ENCODE data around the gene SLC44A4.

SLC44A4 gene

GRCh38 chr6:31884528-31885035 is 5.8 kb upstream of the SLC44A4 start:
- ChIA-PET CTCF (no interaction called here), POLR2A (interaction anchor here (1.8 kb wide), 1 partner anchor 13 kb away, joined by 5 read pairs; the partner anchor contains the start of gene EHMT2)
- no peak for TF ChIP-seq FOXM1 (IDR thresholded peaks at IDR 0.05; ENCODE audit: borderline replicate concordance)
- TF ChIP-seq PKNOX1 (IDR thresholded peaks at IDR 0.05), result no peak
- no peak for TF ChIP-seq CTBP1 (IDR thresholded peaks at IDR 0.05; ENCODE audit: borderline replicate concordance)
- no peak for TF ChIP-seq LEF1 (IDR thresholded peaks at IDR 0.05; ENCODE audit: borderline replicate concordance)
- TF ChIP-seq ELF4 (IDR thresholded peaks at IDR 0.05), result no peak
- TF ChIP-seq TARDBP (IDR thresholded peaks at IDR 0.05), result no peak
- TF ChIP-seq FOXA1 (IDR thresholded peaks at IDR 0.05), result no peak
- TF ChIP-seq ARNT (IDR thresholded peaks at IDR 0.05), result no peak
- TF ChIP-seq NFRKB (IDR thresholded peaks at IDR 0.05), result no peak
- no peak for TF ChIP-seq L3MBTL2 (conservative IDR thresholded peaks at IDR 0.05)
- TF ChIP-seq BHLHE40 (IDR thresholded peaks at IDR 0.05; ENCODE audit: borderline replicate concordance), result no peak
- TF ChIP-seq ZNF384 (IDR thresholded peaks at IDR 0.05), result no peak
- TF ChIP-seq SUZ12 (IDR thresholded peaks at IDR 0.05), result no peak
- no peak for TF ChIP-seq FOXK2 (IDR thresholded peaks at IDR 0.05)
- TF ChIP-seq SP1 (IDR thresholded peaks at IDR 0.05), result no peak
- no peak for TF ChIP-seq HDGF (IDR thresholded peaks at IDR 0.05; ENCODE audit: borderline replicate concordance)

GRCh38 chr6:31883676-31884075 is 4.9 kb upstream of the SLC44A4 start:
- TF ChIP-seq NFRKB (IDR thresholded peaks at IDR 0.05) (no peak), FOXK2 (IDR thresholded peaks at IDR 0.05) (no peak), PKNOX1 (IDR thresholded peaks at IDR 0.05) (no peak)
- ChIA-PET POLR2A (no interaction called here), CTCF (interaction anchor here (0.6 kb wide), 2 partner anchors 15 to 333 kb away, joined by 3 read pairs; no protein-coding TSS in a partner anchor)
- no peak for DNase-seq (ENCODE audit: extremely low spot score)

More at GRCh38 chr6:31884528-31885035, 5.8 kb upstream of the SLC44A4 start:
- no peak for DNase-seq (ENCODE audit: extremely low spot score)

DNA sequence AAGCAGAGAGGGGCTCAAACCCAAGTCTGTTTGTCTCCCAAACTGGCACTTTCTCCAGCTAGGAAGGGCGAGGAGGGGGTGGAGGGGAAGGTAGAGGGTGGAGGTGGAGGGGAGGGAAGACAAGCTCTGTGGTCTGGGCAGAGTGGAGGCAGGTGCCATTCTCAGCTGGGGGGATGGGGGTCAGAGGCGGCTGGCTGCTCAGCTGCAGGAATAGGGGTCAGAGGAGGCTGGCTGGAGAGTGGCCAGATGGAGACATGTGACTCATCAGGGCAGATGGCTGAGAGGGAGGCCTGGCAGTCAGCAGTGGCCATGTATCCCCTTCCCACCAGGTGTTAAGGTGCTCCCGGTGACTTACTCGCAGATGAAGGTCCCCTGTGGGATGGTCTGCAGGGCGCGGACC is 3.5 kb upstream of the SLC44A4 start:
- no peak for TF ChIP-seq FOXM1 (IDR thresholded peaks at IDR 0.05; ENCODE audit: borderline replicate concordance)
- POLR2A ChIA-PET, result interaction anchor here (1.0 kb wide), 1 partner anchor 55 kb away, joined by 3 read pairs; the partner anchor contains the start of gene HSPA1B
- CTCF ChIA-PET, result interaction anchor here (0.6 kb wide), 1 partner anchor 270 kb away, joined by 3 read pairs; no protein-coding TSS in a partner anchor
- DNase-seq (ENCODE audit: extremely low spot score), result no peak

DNA sequence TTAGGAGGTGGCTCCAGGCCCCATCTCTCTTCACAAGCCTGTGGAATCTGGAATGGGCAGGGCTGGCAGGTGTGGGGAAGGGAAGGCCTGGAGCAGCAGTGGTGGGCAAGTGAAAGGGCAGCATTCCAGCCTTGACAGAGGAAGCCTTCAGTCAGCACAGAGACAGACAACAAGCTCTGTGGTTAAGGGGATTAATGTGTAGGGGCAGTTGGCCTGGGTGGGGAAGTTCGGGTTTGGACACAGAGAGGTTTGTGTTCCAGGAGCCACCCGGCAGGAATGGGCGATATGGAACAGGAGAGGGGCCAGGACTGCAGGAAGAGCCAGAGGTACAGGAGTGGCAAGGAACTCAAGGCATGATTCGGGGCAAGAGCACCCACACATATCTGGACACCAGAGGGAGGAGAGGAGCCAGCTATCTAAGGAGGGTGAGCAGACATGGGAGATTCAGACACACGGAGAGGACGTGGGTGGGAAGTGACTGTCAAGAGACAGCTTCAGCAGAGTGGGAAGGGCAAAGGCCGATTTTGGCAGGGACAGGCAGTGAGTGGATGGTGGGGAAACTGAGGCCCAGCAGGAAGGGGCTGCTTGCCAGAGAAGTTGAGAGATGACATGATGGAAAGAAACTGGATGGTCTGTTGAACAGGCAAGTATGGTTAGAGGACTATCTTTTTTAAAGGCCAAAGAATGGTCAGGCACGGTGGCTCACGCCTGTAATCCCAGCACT is 2.5 kb upstream of the SLC44A4 start:
- ChIA-PET CTCF (no interaction called here), POLR2A (interaction anchor here (1.0 kb wide), 1 partner anchor 74 kb away, joined by 4 read pairs; the partner anchor contains the start of gene LSM2)
- TF ChIP-seq SP1 (IDR thresholded peaks at IDR 0.05) (no peak), BHLHE40 (IDR thresholded peaks at IDR 0.05; ENCODE audit: borderline replicate concordance) (no peak), FOXK2 (IDR thresholded peaks at IDR 0.05) (no peak), SUZ12 (IDR thresholded peaks at IDR 0.05) (no peak), L3MBTL2 (conservative IDR thresholded peaks at IDR 0.05) (no peak), TARDBP (IDR thresholded peaks at IDR 0.05) (no peak), PKNOX1 (IDR thresholded peaks at IDR 0.05) (no peak)
- DNase-seq (ENCODE audit: extremely low spot score), result no peak

DNA sequence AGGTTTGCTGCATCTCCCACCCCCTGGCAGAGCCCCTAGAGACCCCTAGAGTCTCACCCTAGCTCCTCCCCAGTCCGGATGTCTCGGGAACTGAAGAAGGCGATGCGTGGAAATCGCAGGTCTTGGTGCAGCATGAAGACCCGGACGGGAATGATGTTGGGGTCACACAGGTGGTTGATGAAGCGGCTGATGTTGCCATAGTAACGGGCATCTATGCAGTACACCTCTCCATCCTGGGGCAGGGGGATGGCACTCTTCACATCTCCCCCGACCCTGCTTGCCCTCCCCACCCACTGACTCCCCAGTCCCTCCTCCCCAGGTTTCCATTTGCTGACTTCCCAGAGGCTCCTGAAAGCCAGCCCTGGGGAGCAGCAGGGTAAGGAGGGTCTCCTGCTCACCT is 1.8 kb upstream of the SLC44A4 start:
- no peak for TF ChIP-seq FOXA1 (IDR thresholded peaks at IDR 0.05)
- no peak for TF ChIP-seq BHLHE40 (IDR thresholded peaks at IDR 0.05; ENCODE audit: borderline replicate concordance)
- no peak for TF ChIP-seq FOXM1 (IDR thresholded peaks at IDR 0.05; ENCODE audit: borderline replicate concordance)
- TF ChIP-seq ELF4 (IDR thresholded peaks at IDR 0.05), result no peak
- no peak for TF ChIP-seq ZNF384 (IDR thresholded peaks at IDR 0.05)
- TF ChIP-seq SP1 (IDR thresholded peaks at IDR 0.05), result no peak
- DNase-seq (ENCODE audit: extremely low spot score), result no peak
- ChIA-PET POLR2A (no interaction called here), CTCF (interaction anchor here (1.1 kb wide), 1 partner anchor 10 kb away, joined by 3 read pairs; no protein-coding TSS in a partner anchor)

GRCh38 chr6:31879901-31880300 is 1.1 kb upstream of the SLC44A4 start:
- DNase-seq (ENCODE audit: extremely low spot score), result no peak
- ChIA-PET CTCF (interaction anchor here (1.1 kb wide), 1 partner anchor 10 kb away, joined by 3 read pairs; no protein-coding TSS in a partner anchor), POLR2A (no interaction called here)
- TF ChIP-seq BHLHE40 (IDR thresholded peaks at IDR 0.05; ENCODE audit: borderline replicate concordance) (no peak), NFRKB (IDR thresholded peaks at IDR 0.05) (no peak)

DNA sequence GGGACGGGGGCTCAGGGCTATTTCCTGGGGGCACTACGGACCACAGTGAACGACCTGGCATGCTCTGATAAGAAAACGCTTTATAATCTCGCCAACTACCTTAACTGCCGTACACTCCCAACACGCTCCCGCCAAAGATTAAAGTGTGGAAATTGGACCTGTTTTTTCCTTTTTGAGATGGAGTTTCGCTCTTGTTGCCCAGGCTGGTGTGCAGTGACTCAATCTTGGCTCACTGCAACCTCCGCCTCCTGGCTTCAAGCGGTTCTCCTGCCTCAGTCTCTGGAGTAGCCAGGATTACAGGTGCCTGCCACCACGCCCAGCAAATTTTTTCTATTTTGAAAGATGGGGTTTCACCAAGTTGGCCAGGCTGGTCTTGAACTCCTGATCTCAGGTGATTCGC is 346 bp upstream of the SLC44A4 start:
- DNase-seq (ENCODE audit: extremely low spot score), result no peak
- CTCF ChIA-PET, result no interaction called here
- POLR2A ChIA-PET, result no interaction called here
- no peak for TF ChIP-seq SP1 (IDR thresholded peaks at IDR 0.05)
- TF ChIP-seq L3MBTL2 (conservative IDR thresholded peaks at IDR 0.05), result no peak
- no peak for TF ChIP-seq TARDBP (IDR thresholded peaks at IDR 0.05)
- TF ChIP-seq CTBP1 (IDR thresholded peaks at IDR 0.05; ENCODE audit: borderline replicate concordance), result no peak
- no peak for TF ChIP-seq LEF1 (IDR thresholded peaks at IDR 0.05; ENCODE audit: borderline replicate concordance)
- no peak for TF ChIP-seq ELF4 (IDR thresholded peaks at IDR 0.05)
- TF ChIP-seq BHLHE40 (IDR thresholded peaks at IDR 0.05; ENCODE audit: borderline replicate concordance), result no peak
- TF ChIP-seq ZNF384 (IDR thresholded peaks at IDR 0.05), result no peak
- no peak for TF ChIP-seq FOXK2 (IDR thresholded peaks at IDR 0.05)
- TF ChIP-seq ARNT (IDR thresholded peaks at IDR 0.05), result no peak
- TF ChIP-seq HDGF (IDR thresholded peaks at IDR 0.05; ENCODE audit: borderline replicate concordance), result no peak
- TF ChIP-seq FOXM1 (IDR thresholded peaks at IDR 0.05; ENCODE audit: borderline replicate concordance), result no peak
- no peak for TF ChIP-seq PKNOX1 (IDR thresholded peaks at IDR 0.05)
- TF ChIP-seq SUZ12 (IDR thresholded peaks at IDR 0.05), result no peak
- TF ChIP-seq NFRKB (IDR thresholded peaks at IDR 0.05), result no peak

Measured in HEK293T (cell line).